Activated CD4-positive, alpha-beta T cell treated with anti-CD3 and anti-CD28 coated beads for 36 hours (primary cell): Measurements from ENCODE around the gene WWC2. TPM values are rescaled to one million over a fixed set of nuclear protein-coding genes. Genes with fewer than 3 reads are reported as not detected.

ENCODE experiments used
- ATAC-seq: fragments of 200-7000 bp; cut with Tn5 transposase; one replicate; pipeline ENCODE4 v1.10.0; 2021; ENCODE audit warnings: mild to moderate bottlenecking, moderate library complexity
- CTCF ChIA-PET: fragments of 350-600 bp; sonication (Branson Sonifier 250); formaldehyde crosslinking; loops from one replicate; lab custom pipeline; 2021; ENCODE audit warnings: antibody characterized with exemption; lab: Charles Lee
- POLR2A ChIA-PET: fragments of 350-600 bp; sonication (Branson Sonifier 250); formaldehyde crosslinking; loops from one replicate; lab custom pipeline; 2021; ENCODE audit warnings: antibody characterized with exemption, inconsistent platforms; lab: Charles Lee
- DNase-seq: peaks from one replicate; pipeline ENCODE4 v3.0.0-alpha.2; 2020
- H3K27ac Mint-ChIP-seq: one replicate; pipeline ENCODE4 v1.8.0; 2021; ENCODE audit warnings: mixed read lengths
- H3K27me3 Mint-ChIP-seq: one replicate; pipeline ENCODE4 v1.8.0; 2021; ENCODE audit warnings: mixed read lengths
- H3K36me3 Mint-ChIP-seq: one replicate; pipeline ENCODE4 v1.8.0; 2021; ENCODE audit warnings: low read depth, mixed read lengths
- H3K4me1 Mint-ChIP-seq: one replicate; pipeline ENCODE4 v1.8.0; 2021; ENCODE audit warnings: mixed read lengths
- H3K4me3 Mint-ChIP-seq: one replicate; pipeline ENCODE4 v1.8.0; 2021; ENCODE audit warnings: mild to moderate bottlenecking, moderate library complexity, mixed read lengths
- H3K9me3 Mint-ChIP-seq: one replicate; pipeline ENCODE4 v1.8.0; 2021; ENCODE audit warnings: low read depth, mixed read lengths
- intact Hi-C, 2 experiments: fragments of 100-400 bp; cut with DNase I in 1 of 2; cut with micrococcal nuclease in 1 of 2; formaldehyde crosslinking; loops; one replicate each; pipeline versions ENCODE4 v1.14.2 to v1.15.1; 2022 to 2024; cut with DNase I, micrococcal nuclease
- total RNA-seq, 2 experiments: library from RNA; stranded (reverse); gene quantifications; one replicate each; pipeline ENCODE4 v1.2.3, GENCODE V29; 2021

Gene WWC2
- total RNA-seq, 2 experiments from 2014 or later = 3.6 to 4.3 TPM

DNA sequence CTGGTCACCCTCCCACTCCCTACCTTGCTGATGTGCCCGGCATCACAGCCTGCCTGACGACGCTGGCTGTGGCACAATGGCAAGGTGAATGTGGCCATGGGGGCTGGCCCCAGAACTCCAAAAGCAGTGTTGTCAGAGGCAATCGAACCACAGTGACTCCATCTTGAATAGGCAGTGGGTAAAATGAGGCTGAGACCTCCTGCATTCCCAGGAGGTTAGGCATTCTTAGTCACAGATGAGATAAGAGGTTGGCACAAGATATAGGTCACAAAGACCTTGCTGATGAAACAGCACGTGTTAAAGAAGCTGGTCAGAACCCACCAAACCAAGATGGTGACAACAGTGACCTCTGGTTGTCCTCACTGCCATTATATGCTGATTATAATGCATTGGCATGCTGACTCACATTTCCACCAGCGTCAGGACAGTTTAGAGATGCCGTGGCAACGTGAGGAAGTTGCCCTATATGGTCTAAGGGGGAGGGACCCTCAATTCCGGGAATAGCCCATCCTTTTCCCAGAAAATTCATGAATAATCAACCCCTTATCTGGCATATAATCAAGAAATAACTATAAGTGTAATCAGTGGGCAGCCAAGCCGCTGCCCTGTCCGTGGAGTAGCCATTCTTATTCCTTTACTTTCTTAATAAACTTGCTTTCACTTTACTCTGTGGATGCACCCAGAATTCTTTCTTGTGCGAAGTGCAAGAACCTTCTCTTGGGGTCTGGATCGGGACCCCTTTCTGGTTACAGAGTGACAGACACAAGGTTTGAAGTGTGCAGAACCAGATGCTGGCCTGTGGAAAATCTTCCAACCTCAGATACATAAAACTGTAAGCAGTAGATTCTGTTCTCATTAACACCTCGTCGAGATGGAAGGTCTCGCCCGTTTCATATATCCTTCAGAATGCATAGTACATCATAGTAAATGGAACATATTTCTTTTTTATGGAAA is 249.9 kb downstream of the WWC2 start:
- ATAC-seq = peak; percentile 95
- H3K4me3 Mint-ChIP-seq = no peak overlapping the region
- CTCF ChIA-PET = no interaction called here
- peaks cover 4% of the 10 kb centered on the region for H3K36me3 Mint-ChIP-seq
- DNase-seq = peak; percentile 67
- peak overlapping the region; percentile 37 for H3K27ac Mint-ChIP-seq
- H3K4me1 Mint-ChIP-seq = peaks cover 17% of the 10 kb centered on the region
- peaks cover 20% of the 10 kb centered on the region for H3K27me3 Mint-ChIP-seq
- no peaks in the 10 kb centered on the region for H3K9me3 Mint-ChIP-seq
- intact Hi-C loops = loop anchor here (1.0 to 5.0 kb wide), 3 partner anchors 48 to 58 kb away; no protein-coding TSS in a partner anchor
- POLR2A ChIA-PET = no interaction called here

DNA sequence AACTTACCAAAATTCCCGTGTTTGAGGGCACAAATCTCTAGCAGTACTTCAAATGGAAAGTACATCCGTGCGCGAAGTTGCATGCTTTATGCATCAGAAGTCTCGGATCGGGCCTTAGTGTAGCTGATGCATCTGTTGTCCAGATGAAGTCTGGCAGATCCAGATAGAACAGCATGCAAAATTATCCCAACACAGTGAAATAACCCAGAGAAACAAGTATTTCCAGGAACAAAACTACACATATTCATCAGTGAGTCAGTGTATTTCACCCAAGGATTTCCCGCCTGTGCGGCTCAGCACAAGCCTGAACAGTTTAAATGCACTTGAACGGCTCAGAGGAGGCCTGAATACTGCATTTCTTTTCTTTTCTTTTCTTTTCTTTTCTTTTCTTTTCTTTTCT is 250.6 kb downstream of the WWC2 start:
- peaks cover 4% of the 10 kb centered on the region for H3K36me3 Mint-ChIP-seq
- peaks cover 16% of the 10 kb centered on the region for H3K27me3 Mint-ChIP-seq
- ChIA-PET POLR2A (no interaction called here), CTCF (no interaction called here)
- no peaks in the 10 kb centered on the region for H3K9me3 Mint-ChIP-seq
- H3K4me1 Mint-ChIP-seq = peaks cover 17% of the 10 kb centered on the region
- H3K4me3 Mint-ChIP-seq = no peak overlapping the region
- peak; percentile 25 for DNase-seq
- peak overlapping the region; percentile 37 for H3K27ac Mint-ChIP-seq
- intact Hi-C loops = loop anchor here (1.0 to 5.0 kb wide), 3 partner anchors 48 to 58 kb away; no protein-coding TSS in a partner anchor
- ATAC-seq = no peak

DNA sequence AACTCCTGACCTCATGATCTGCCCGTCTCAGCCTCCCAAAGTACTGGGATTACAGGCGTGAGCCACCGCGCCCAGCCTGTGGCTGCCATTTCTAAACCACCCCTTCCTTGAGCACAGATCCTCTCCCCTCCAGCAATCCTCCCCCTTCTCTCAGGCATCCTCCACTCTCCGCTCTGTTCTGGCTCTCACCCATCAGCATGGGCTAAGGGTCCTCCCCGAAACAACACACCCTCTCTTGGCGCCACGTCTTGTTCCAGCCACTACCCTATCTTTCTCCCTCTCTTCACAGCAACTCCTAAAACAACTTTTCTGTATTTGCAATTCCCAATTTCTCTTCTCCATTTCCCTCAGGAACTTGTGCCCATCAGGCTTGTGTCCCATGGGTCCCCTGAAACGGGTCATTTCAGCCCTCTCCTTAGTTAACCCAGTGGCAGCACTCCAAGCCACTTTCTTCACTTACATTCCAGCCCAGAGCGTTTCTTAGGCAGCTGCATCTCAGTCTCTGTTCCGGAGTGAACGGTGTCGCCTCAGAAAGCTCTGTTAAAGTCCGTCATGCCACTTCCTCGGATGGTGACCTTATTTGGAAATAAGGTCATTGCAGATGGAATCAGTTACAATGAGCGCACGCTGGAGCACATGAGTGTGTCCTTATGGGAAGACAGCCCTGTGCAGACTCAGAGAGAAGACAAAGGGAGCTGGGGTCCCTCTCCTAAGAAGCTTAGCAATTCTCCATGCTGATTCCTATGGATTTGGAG is 251.4 kb downstream of the WWC2 start:
- no peaks in the 10 kb centered on the region for H3K9me3 Mint-ChIP-seq
- H3K27ac Mint-ChIP-seq = peak overlapping the region; percentile 60
- peaks cover 12% of the 10 kb centered on the region for H3K27me3 Mint-ChIP-seq
- DNase-seq (no peak), ATAC-seq (no peak)
- intact Hi-C loops = no loop called here
- no peak overlapping the region for H3K4me3 Mint-ChIP-seq
- POLR2A ChIA-PET = no interaction called here
- CTCF ChIA-PET = no interaction called here
- peaks cover 4% of the 10 kb centered on the region for H3K36me3 Mint-ChIP-seq
- peaks cover 17% of the 10 kb centered on the region for H3K4me1 Mint-ChIP-seq

DNA sequence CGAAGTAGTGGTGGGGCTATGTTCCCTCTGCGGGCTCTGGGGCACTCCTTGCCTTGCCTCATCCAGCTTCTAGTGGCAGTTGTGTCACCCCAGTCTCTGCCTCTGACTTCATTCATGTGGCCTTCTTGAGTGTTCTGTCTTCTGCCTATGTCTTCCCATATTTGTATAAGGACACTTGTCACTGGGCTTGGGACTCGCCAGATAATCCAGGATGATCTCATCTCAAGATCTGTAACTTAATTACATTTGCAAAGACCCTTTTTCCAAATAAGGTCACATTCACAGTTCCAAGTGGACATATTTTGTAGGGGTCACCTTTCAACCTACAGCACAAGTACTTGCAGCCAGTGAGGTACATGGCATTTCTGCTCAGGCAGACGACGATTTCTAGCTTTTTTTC is 253.5 kb downstream of the WWC2 start:
- intact Hi-C loops = no loop called here
- peaks cover 4% of the 10 kb centered on the region for H3K36me3 Mint-ChIP-seq
- no peaks in the 10 kb centered on the region for H3K9me3 Mint-ChIP-seq
- DNase-seq (no peak), ATAC-seq (no peak)
- H3K27ac Mint-ChIP-seq = no peak overlapping the region
- no peak overlapping the region for H3K4me3 Mint-ChIP-seq
- CTCF ChIA-PET = interaction anchor here (0.7 kb wide), 1 partner anchor 22 kb away, joined by 3 read pairs; no protein-coding TSS in a partner anchor
- H3K4me1 Mint-ChIP-seq = peaks cover 17% of the 10 kb centered on the region
- POLR2A ChIA-PET = no interaction called here
- peaks cover 13% of the 10 kb centered on the region for H3K27me3 Mint-ChIP-seq

DNA sequence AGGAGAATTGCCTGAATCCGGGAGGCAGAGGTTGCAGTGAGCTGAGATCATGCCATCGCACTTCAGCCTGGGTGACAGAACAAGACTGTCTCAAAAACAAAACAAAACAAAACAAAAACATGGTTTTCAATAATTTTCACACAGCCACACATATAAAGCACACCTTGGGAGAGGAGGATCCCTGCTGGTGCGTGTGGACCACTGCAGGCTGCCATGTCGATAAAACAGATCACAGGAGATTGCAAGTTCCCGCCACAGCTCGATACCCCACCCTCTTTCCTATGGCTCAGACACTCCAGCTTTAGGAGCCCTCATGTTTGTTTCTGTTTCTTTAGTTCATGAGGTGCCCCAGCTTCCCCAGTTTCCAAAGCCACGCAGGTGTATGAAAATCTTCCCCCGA is 254.5 kb downstream of the WWC2 start:
- Mint-ChIP-seq H3K9me3 (no peaks in the 10 kb centered on the region), H3K4me1 (peaks cover 15% of the 10 kb centered on the region), H3K27ac (no peak overlapping the region), H3K4me3 (no peak overlapping the region), H3K27me3 (peaks cover 13% of the 10 kb centered on the region), H3K36me3 (peaks cover 4% of the 10 kb centered on the region)
- POLR2A ChIA-PET = no interaction called here
- CTCF ChIA-PET = no interaction called here
- ATAC-seq = no peak
- intact Hi-C loops = no loop called here
- no peak for DNase-seq

DNA sequence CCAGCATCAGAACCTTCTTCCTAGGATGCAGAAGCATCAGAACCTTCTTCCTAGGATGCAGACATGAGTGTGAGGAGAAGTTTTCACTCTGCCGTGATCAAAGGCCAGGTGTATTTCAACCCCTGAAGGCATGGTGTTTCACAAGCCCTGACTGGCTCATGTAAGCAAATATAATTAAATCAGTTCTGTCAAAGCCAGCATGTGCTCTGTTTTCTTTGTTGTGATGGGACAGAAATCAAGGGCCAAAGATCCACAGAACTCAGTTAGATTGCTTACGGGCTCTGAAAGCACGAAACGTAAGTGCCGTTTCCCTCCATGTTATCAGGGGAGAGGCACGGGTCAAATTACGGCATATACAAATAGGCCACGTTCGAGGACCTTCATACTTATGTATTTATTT is 255.2 kb downstream of the WWC2 start:
- no peak overlapping the region for H3K4me3 Mint-ChIP-seq
- ATAC-seq (no peak), DNase-seq (no peak)
- intact Hi-C loops = no loop called here
- peaks cover 13% of the 10 kb centered on the region for H3K27me3 Mint-ChIP-seq
- ChIA-PET POLR2A (no interaction called here), CTCF (no interaction called here)
- H3K27ac Mint-ChIP-seq = no peak overlapping the region
- peaks cover 9% of the 10 kb centered on the region for H3K4me1 Mint-ChIP-seq
- H3K36me3 Mint-ChIP-seq = peaks cover 4% of the 10 kb centered on the region
- no peaks in the 10 kb centered on the region for H3K9me3 Mint-ChIP-seq

DNA sequence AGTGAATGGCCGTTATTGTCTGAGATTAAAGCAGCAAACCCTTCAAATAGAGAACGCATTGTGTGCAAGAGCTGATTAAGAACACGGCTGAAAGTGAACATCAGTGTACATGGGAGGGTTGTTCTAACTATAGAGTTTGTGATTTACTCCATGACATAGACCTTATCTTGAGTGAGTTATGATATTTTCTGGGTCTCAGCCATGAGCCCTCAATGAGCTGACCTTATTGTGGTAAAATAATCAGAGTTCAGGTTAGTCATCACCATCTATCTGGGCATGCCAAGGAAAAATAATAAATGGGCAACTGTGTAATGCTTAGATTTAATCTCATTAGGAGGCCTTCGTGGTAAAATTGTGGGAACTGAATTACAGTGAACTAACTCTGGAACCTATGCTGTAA is 256.3 kb downstream of the WWC2 start:
- H3K27me3 Mint-ChIP-seq = peaks cover 8% of the 10 kb centered on the region
- no peak for ATAC-seq

DNA sequence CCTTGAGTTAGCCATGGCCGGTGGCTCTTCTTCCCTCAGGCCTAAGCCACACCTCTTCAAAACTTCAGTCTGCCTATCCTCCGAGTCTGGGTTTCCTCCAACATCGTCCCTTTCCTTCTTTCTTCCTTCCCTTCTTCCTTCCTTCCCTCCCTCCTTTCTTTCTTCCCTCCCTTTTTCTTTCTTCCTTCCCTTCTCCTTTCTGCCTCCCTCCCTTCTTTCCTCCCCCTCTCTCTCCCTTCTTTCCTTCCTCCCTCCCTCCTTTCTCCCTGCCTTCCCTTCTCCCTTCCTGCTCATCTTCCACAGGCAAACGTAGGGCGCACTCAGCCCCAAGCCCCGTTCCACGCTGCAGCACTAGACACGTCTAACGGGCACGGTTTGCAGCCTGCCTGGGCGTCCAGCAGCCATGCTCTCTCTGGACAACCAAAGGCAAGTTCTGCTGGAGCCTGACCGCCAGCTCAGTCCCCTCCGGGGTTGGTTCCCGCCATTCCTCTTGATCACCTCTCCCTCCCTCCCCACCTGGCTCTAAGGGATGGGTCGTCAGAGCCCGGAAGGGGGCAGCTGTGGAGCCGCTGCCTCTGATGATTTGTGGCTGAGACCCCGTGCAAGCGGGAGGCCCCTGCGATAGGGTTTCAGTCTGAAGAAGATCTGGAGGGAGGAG is 257.2 kb downstream of the WWC2 start:
- no peak overlapping the region for H3K4me3 Mint-ChIP-seq
- no peaks in the 10 kb centered on the region for H3K9me3 Mint-ChIP-seq
- no peaks in the 10 kb centered on the region for H3K36me3 Mint-ChIP-seq
- no peaks in the 10 kb centered on the region for H3K4me1 Mint-ChIP-seq
- peaks cover 5% of the 10 kb centered on the region for H3K27me3 Mint-ChIP-seq
- ChIA-PET POLR2A (no interaction called here), CTCF (no interaction called here)
- intact Hi-C loops = no loop called here
- no peak overlapping the region for H3K27ac Mint-ChIP-seq
- DNase-seq (no peak), ATAC-seq (no peak)

More for the DNA sequence above, 256.3 kb downstream of the WWC2 start:
- Mint-ChIP-seq H3K4me3 (no peak overlapping the region), H3K27ac (no peak overlapping the region), H3K36me3 (peaks cover 1% of the 10 kb centered on the region), H3K4me1 (peaks cover 2% of the 10 kb centered on the region), H3K9me3 (no peaks in the 10 kb centered on the region)
- CTCF ChIA-PET = interaction anchor here (0.9 kb wide), 1 partner anchor 14 kb away, joined by 3 read pairs; no protein-coding TSS in a partner anchor
- intact Hi-C loops = no loop called here
- POLR2A ChIA-PET = no interaction called here
- DNase-seq = no peak

DNA sequence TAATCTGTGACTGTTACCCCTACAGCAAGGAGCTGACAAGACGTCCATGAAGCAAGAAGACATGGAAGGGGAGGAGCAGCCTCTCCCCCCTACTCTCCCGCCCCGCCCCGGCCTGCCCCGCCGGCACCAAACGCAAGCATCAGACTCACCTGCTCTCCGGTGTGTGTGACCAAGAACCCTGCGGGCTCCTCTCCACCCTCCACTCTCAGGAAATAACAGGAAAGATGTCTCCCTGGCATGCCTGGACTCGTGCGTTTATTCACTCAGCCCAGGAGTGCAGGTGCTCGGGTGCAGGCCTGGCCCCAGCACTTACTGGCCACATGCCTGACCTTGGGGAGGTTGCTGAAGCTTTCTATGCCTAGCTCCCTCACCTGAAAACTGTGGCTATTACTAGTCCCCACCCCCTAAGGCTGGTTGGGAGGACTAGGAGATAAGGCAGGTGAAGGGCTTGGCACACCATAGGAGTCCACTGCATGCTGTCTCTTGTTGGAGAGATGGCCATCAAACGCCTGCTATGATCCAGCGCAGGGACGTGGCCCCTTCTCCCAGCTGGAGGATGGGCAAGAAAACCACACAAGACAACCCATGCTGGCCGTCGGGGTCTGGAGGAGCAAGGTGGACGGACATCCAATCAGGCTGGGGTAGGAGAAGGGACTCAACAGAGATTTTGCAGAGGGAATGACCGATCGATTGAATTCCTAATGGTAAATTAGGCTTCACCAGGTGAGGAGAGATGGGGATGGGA is 258.0 kb downstream of the WWC2 start:
- H3K4me3 Mint-ChIP-seq = no peak overlapping the region
- intact Hi-C loops = no loop called here
- H3K36me3 Mint-ChIP-seq = no peaks in the 10 kb centered on the region
- no peaks in the 10 kb centered on the region for H3K4me1 Mint-ChIP-seq
- ATAC-seq (no peak), DNase-seq (no peak)
- ChIA-PET CTCF (no interaction called here), POLR2A (no interaction called here)
- H3K27me3 Mint-ChIP-seq = peaks cover 5% of the 10 kb centered on the region
- H3K27ac Mint-ChIP-seq = no peak overlapping the region
- H3K9me3 Mint-ChIP-seq = no peaks in the 10 kb centered on the region

DNA sequence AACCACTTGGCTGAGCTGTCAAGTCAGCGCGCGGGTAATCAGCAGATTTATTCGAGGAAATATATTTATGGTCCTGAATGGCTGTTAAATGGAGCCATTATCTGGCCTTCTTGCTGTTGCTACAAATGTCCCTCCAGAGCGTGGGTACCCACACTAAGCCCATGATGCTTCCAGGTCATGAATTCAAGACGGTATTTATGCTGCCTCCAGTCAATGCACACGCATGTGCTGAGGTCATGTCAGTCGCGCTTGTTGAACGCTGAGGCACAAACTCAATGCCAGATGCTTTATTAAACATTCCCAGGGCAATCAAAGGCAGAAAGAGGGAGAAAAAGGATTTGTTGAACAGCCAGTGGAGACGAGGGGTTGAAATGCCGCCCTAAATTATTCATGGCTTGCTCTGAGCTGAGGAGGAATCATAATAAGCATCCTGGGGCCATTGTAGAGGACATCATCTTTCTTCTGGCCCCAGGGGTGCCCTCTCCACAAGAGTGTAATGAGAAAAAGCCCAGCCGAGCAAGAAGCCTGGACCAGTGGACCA is 259.2 kb downstream of the WWC2 start:
- CTCF ChIA-PET = no interaction called here
- POLR2A ChIA-PET = no interaction called here

More for the DNA sequence above, 259.2 kb downstream of the WWC2 start:
- Mint-ChIP-seq H3K4me3 (no peak overlapping the region), H3K36me3 (no peaks in the 10 kb centered on the region), H3K9me3 (no peaks in the 10 kb centered on the region), H3K4me1 (no peaks in the 10 kb centered on the region), H3K27ac (no peak overlapping the region), H3K27me3 (peaks cover 5% of the 10 kb centered on the region)
- ATAC-seq (no peak), DNase-seq (no peak)
- intact Hi-C loops = no loop called here
